GM12801 (cell line): ENCODE data around the gene PLIN4.

Experiments
- TF ChIP-seq, protein P1 (sequence below): IDR thresholded peaks from one replicate; pipeline ENCODE4 v1.5.1; 2011; ENCODE audit warnings: control low read depth; ENCODE audit not compliant: insufficient read length; ENCODE audit errors: extremely low read depth

The PLIN4 gene

DNA sequence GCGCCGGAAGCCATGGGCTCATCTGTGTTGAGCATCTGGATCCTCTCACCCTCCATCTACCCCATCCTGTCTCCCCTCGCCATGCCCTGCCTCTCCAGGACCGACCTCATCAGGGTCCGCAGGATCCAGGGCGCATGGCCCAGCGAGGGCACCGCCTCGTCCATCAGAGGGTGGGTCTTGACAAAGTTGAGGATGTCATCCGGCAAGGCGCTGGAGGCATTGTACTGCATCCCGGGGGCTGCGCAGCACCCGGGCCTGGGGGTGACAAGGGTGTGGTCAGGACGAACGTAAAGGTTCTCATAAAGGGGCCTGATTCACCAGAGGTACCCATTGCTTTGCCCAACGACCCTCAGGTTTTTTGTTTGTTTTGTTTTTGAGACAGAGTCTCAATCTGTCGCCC is 31.7 kb upstream of the PLIN4 start:
- TF ChIP-seq, protein P1, sequence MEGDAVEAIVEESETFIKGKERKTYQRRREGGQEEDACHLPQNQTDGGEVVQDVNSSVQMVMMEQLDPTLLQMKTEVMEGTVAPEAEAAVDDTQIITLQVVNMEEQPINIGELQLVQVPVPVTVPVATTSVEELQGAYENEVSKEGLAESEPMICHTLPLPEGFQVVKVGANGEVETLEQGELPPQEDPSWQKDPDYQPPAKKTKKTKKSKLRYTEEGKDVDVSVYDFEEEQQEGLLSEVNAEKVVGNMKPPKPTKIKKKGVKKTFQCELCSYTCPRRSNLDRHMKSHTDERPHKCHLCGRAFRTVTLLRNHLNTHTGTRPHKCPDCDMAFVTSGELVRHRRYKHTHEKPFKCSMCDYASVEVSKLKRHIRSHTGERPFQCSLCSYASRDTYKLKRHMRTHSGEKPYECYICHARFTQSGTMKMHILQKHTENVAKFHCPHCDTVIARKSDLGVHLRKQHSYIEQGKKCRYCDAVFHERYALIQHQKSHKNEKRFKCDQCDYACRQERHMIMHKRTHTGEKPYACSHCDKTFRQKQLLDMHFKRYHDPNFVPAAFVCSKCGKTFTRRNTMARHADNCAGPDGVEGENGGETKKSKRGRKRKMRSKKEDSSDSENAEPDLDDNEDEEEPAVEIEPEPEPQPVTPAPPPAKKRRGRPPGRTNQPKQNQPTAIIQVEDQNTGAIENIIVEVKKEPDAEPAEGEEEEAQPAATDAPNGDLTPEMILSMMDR = no peak

DNA sequence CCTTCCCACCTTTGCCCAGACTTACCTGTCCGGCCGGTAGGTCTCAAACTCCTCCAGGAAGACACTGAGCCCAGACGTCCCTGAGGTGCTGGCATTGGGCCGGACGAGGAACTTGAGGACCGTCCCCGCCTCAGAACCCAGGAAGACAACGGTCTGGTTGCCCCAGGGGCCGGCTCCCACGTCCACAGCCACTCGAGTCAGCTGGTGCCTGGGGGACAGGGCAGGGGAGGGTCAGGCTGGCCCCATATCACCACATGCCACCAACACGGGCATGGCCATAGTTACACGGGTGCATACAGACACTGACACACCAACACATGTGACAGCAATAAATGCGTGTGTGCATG is 29.9 kb upstream of the PLIN4 start:
- TF ChIP-seq, protein P1 = no peak

DNA sequence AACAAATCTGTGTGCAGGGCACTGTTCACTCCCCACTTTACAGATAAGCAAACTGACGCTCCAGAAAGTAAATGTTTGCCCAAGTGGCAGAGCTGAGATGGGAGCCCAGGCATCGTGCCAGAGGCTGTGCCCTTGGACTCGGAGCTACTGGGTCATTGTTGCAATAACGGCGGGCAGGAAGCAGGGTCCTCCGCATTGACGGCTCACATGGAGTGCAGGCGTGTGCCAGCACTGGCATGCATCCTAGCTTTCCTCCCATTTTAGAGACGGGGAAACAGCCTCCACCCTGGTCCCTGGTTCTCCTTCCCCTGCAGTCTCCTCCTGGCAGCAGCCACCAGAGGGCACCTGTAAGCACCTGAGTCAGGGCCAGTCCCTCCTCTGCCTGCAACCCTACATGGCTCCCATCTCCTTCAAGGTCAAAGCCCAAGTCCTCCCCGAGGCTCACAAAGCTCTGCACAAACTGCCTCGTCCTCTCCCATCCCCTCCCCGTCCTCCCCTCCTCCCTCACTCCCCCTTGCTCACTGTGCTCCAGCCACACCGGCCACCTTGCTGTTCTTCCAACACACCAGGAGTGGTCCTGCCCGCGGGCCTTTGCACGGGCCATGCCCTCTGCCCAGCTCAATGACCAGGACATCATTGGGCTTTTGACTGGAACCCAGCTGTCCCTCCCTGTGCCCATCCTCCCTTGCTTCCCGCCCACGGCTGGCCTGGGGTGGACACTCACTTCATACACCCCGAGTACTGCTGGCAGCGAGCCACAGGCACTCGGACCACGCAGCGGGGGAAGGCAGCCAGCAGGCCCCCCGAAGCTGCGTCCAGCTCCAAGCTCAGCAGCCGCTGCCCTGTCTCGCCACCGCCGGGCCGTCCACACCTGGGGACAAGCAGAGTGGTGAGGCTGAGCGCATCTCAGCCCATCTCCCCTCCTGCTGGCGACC is 29.3 kb upstream of the PLIN4 start:
- TF ChIP-seq, protein P1 = no peak

DNA sequence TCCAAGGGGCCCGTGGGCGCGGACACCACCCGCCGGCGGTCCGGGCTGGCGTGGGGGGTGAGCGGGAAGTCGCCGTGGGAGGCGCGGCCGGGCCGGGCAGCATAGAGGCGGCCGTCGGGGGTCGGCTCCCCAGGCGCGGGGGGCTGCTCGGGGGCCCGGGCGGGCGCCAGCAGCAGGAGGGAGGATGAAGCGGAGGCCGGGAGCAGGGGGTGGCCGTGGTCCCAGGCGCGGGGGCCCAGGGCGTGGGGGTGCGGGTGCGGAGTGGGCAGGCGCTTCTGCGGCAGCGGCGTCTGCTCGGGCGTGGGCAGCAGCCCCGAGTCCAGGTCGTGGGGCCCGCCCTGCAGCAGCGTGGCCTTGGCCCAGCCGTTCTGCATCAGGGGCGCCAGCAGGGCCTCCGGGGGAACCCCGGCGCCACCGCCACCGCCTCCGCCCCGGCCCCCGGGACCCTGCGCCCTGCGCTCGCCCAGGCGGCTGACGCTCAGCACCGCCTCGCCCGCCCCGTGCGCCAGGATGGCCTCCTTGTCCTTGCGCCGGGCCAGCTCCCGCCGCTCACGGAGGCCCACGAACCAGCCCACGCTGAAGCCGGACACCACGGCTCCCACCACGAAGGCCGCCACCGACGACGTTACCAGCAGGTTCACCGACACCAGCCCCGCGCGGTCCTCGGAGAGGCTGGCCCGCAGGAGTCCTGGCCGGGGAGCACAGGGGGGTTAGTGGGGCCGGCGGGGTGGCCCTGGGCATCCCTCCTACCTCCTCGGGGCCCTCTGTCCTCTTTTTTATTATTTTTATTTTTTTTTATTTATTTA is 25.8 kb upstream of the PLIN4 start:
- TF ChIP-seq, protein P1 = no peak

DNA sequence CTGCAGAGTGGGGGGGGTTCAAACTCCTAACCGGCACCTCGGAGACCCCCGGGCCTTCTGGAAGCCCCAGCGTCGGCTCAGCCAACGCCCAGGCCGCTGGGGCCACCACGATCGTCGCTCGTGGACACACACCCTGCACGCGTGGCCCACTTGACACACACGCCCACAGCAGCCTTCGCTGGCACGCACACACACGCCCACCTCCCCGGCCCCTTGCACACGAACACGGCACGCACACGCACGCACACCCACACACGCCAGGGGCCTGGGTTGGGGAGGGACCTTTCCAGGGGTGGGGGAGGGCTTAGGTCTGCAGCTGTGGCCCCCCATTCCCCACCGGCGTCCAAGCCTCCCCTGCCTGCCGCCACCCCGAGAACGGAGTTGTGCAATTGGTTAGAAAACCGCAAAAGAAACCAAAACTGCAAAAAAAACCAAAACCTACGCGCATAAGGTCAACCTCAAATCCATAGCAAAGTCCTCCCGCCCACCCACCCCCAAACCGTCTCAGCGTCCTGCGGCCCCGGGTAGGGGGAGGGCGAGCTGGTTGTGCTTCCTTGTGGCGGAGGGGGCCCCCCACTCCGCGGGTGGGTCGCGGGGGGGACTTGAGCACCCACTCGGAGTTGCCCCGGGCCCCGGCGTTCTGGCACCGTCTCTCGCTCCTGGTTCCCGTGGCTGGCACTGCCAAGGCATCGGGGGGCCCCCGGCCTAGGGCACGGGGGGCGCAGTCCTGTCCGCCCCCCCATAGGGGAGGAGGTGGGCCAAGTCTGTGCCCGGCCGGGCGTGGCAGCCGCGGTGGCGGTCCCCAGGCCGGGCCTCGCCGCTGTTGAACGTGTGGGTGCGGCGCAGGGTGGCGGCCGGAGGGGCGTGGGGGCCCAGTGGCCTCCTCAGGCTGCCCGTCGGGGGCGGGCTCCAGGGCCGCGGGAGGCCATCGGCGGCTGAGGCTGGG is 24.9 kb upstream of the PLIN4 start:
- TF ChIP-seq, protein P1 = no peak

DNA sequence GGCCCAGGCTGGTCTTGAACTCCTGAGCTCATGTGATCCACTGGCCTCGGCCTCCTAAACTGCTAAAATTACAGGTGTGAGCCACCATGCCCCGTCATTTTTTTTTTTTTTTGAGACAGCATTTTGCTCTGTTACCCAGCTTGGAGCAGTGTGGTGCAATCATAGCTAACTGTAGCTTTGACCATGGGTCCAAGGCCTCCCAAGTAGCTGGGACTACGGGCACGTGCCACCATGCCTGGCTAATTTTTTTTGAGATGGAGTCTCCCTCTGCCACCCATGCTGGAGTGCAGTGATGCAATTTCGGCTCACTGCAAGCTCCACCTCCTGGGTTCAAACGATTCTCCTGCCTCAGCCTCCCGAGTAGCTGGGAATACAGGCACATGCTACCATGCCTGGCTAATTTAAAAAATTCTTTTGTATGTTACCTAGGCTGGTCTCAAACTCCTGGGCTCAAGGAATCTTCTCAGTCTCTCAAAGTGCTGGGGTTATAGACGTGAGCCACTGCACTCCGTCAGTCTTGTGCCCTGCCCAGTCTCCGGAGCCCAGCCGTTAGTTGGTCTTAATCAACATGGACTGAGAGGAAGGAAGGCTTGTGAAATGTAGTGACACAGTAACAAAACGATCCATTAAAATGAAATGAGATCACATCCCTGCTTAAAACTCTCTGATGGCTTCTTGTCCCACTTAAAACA is 23.0 kb upstream of the PLIN4 start:
- TF ChIP-seq, protein P1 = no peak
